Skeletal muscle satellite cell (primary cell): ENCODE data around the gene MAPK10.

Experiments
- H3K27me3 ChIP-seq: 2 replicates; pipeline ENCODE4 v1.7.0; 2013; ENCODE audit warnings: low read length; ENCODE audit not compliant: control insufficient read depth, insufficient read depth
- H3K36me3 ChIP-seq: 2 replicates; pipeline ENCODE4 v1.7.0; 2013; ENCODE audit warnings: mild to moderate bottlenecking, control low read depth, low read length; ENCODE audit not compliant: insufficient read depth
- H3K4me1 ChIP-seq: 2 replicates; pipeline ENCODE4 v1.7.0; 2013; ENCODE audit warnings: low read length; ENCODE audit not compliant: control insufficient read depth, insufficient read depth
- H3K4me2 ChIP-seq: 2 replicates; pipeline ENCODE4 v1.7.0; 2013; ENCODE audit warnings: mild to moderate bottlenecking, low read length
- H3K4me3 ChIP-seq: 2 replicates; pipeline ENCODE4 v1.7.0; 2013; ENCODE audit warnings: low read length
- H3K9ac ChIP-seq: 2 replicates; pipeline ENCODE4 v1.7.0; 2013; ENCODE audit warnings: mild to moderate bottlenecking, low read depth, low read length, moderate library complexity
- H3K9me3 ChIP-seq: replicated peaks from 2 replicates; pipeline ENCODE4 v1.7.0; 2013; ENCODE audit warnings: mild to moderate bottlenecking, control low read depth, low read length

MAPK10 gene

GRCh38 chr4:86055898-86056297, 304.0 kb downstream of the MAPK10 start:
- Histone ChIP-seq H3K27me3 (no peaks in the 10 kb centered on the region), H3K9me3 (no peaks in the 10 kb centered on the region), H3K36me3 (no peaks in the 10 kb centered on the region), H3K4me1 (peaks cover 6% of the 10 kb centered on the region), H3K9ac (no peak overlapping the region), H3K4me2 (no peak overlapping the region), H3K4me3 (no peak overlapping the region)

DNA sequence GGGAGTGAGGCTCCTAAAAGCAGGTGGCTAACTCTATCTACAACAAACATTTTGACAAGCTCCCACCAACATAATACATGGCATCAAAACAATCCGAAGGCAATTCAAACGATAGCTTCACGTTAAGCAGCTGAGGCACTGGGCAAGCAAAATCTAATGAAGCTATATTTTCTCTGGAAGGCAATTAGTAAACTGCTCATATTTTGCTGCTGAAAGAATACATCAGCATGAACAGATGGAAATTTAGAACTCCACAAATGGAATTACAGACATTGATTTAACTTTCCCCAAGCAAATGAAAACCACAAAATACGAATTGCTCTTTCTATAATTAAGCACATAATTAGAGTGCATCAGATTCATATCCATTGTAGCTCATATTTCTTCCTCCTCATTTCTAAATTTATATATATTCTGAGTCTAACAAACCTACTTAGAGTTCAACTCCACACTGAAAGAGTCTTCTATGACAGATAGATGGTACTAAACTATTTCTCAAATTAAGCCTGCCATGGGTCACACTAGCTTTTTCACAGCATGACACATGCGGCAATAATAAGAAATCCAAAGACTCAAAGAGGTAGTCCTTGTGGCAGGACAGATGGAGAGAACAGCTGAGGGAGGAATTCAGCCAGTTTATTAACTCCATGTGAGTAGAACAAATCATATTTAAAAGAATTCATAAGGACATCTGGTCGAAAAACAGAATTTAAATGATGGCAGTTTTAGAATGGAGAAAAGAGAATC, 305.4 kb downstream of the MAPK10 start:
- Histone ChIP-seq H3K4me2 (no peak overlapping the region), H3K27me3 (no peaks in the 10 kb centered on the region), H3K4me1 (peaks cover 6% of the 10 kb centered on the region), H3K4me3 (no peak overlapping the region), H3K9ac (no peak overlapping the region), H3K9me3 (no peaks in the 10 kb centered on the region), H3K36me3 (no peaks in the 10 kb centered on the region)

DNA sequence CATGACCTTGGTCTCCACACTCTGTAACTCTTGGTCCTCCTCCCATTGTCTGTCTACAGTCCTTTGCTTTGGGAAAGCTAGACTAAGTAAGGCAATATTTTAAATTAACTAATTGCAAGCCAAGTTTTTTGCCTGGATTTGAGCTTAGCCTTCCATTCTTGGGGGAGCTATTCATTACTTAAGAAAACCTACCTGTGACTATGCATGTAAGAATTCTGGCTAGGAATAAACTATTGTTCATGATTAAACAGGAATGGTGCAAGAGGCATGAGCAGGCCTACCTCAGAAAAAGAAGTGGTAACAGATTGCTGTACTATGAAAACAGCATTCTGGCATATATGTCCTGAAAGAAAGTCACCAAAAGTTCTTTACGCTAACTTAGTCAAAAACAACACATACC, 309.4 kb downstream of the MAPK10 start:
- H3K4me2 ChIP-seq = no peak overlapping the region
- no peak overlapping the region for H3K4me3 ChIP-seq
- H3K27me3 ChIP-seq = no peaks in the 10 kb centered on the region
- H3K9me3 ChIP-seq = no peaks in the 10 kb centered on the region
- no peak overlapping the region for H3K9ac ChIP-seq
- peaks cover 3% of the 10 kb centered on the region for H3K4me1 ChIP-seq
- no peaks in the 10 kb centered on the region for H3K36me3 ChIP-seq

DNA sequence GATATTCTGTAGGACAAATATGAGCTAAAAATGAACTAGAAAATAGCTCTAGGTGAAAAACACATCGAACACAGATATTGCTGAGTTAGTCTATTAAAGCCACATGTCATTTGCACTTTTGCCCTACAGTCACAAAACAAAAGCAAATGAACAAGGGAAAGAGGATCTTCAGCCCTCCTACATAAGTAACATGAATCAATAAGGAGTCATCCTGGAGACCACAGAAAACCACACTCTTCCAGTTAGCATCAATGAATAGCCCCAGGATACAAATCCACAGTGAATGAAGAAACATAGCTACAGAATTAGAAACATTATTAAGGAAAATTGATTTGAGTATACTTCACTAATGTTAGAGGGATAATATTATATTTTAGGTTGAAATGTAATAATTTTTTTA, 311.4 kb downstream of the MAPK10 start:
- H3K36me3 ChIP-seq = no peaks in the 10 kb centered on the region
- no peak overlapping the region for H3K9ac ChIP-seq
- no peaks in the 10 kb centered on the region for H3K9me3 ChIP-seq
- peaks cover 3% of the 10 kb centered on the region for H3K4me1 ChIP-seq
- H3K4me2 ChIP-seq = no peak overlapping the region
- no peak overlapping the region for H3K4me3 ChIP-seq
- H3K27me3 ChIP-seq = no peaks in the 10 kb centered on the region

DNA sequence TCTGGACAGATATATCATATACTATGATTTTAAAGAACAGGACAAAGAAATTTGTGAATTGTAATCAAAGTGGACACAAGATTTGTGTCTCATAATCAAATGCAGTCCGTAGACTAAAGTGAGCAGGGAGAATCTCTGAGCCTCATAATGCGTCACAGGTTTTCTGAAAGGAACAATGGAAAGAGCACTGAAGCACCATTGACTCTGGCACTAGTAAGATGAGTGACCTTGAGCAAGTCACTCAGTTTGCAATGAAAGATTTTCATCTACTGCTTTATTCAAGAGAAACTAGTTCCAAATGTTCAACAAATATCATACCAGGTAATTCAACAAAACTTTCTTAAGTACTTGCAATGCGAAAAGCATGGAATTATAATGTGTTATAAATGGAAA, 315.3 kb downstream of the MAPK10 start:
- H3K27me3 ChIP-seq = no peaks in the 10 kb centered on the region
- H3K4me1 ChIP-seq = peaks cover 3% of the 10 kb centered on the region
- H3K36me3 ChIP-seq = no peaks in the 10 kb centered on the region
- no peak overlapping the region for H3K9ac ChIP-seq
- H3K4me3 ChIP-seq = no peak overlapping the region
- H3K4me2 ChIP-seq = no peak overlapping the region
- no peaks in the 10 kb centered on the region for H3K9me3 ChIP-seq

DNA sequence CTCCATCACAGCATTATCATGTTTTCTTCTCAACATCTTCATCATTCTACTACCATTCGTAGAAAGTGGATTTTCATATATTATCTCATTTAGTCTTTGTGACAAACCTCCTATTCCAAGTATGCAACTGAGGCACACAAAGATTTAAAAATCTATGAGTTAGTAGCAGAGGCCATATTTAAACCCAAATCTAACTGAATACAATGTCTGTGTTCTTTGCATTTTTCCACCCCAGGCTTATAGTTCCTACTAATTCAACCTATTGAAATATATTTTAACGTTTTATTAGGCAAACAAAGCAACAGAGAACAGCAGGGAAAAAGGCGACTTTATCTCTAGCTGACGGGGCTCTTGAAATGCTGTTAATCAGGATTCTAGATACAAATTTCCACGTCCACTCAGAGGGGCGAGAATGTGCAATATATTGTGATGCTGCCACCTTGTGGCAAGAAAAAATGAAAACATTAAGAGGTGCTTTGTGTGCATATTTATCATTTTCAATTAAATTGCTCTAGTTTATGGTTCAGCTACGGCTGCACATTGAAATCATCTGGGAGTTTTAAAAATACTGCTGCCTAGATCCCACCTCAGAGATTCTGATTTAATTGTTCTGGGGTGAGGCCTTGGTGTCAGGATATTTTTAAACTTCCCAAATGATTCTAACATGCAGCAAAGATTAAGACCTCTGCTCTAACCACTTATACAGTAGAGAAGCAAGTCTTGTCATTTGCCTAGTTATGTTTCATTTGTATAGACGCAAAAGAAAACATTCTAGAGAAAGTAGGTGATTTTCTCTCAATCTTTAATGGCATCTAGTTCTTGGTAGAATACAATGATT, 315.9 kb downstream of the MAPK10 start:
- Histone ChIP-seq H3K9ac (peak overlapping the region; percentile 37), H3K27me3 (no peaks in the 10 kb centered on the region), H3K4me3 (no peak overlapping the region)

GRCh38 chr4:86038037-86038436, 321.8 kb downstream of the MAPK10 start:
- no peak overlapping the region for H3K4me3 ChIP-seq
- H3K27me3 ChIP-seq = no peaks in the 10 kb centered on the region
- no peaks in the 10 kb centered on the region for H3K9me3 ChIP-seq
- H3K4me2 ChIP-seq = no peak overlapping the region
- H3K4me1 ChIP-seq = peaks cover 38% of the 10 kb centered on the region
- no peaks in the 10 kb centered on the region for H3K36me3 ChIP-seq
- H3K9ac ChIP-seq = no peak overlapping the region

More for the DNA sequence above, 315.9 kb downstream of the MAPK10 start:
- H3K4me2 ChIP-seq = peak overlapping the region; percentile 33
- H3K36me3 ChIP-seq = no peaks in the 10 kb centered on the region
- no peaks in the 10 kb centered on the region for H3K9me3 ChIP-seq
- peaks cover 3% of the 10 kb centered on the region for H3K4me1 ChIP-seq

GRCh38 chr4:86036736-86037135, 323.1 kb downstream of the MAPK10 start:
- Histone ChIP-seq H3K27me3 (no peaks in the 10 kb centered on the region), H3K4me1 (peaks cover 50% of the 10 kb centered on the region), H3K4me3 (no peak overlapping the region), H3K9me3 (no peaks in the 10 kb centered on the region), H3K36me3 (no peaks in the 10 kb centered on the region), H3K9ac (no peak overlapping the region), H3K4me2 (peak overlapping the region; percentile 25)

DNA sequence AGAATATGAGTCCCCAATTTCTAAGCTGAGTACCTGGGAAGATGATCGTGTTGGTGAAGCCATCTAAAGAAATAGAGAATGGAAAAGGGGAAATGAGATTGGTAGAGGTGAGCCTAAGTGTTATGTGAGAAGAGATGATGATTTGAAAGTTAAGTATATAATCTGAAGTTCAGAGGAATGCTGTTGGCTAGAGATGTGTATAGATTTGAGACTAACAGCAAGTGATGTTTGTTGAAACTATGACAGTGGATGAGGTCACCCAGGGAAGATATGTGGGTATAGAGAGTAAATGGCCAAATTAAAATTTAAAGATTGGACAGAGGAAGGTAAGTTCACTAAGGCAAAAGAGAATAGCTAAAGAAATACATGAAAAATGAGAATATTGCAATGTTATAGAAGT, 324.2 kb downstream of the MAPK10 start:
- peaks cover 50% of the 10 kb centered on the region for H3K4me1 ChIP-seq
- H3K9me3 ChIP-seq = no peaks in the 10 kb centered on the region
- no peak overlapping the region for H3K9ac ChIP-seq
- H3K36me3 ChIP-seq = no peaks in the 10 kb centered on the region
- H3K4me2 ChIP-seq = no peak overlapping the region
- no peak overlapping the region for H3K4me3 ChIP-seq
- no peaks in the 10 kb centered on the region for H3K27me3 ChIP-seq

- no peak overlapping the region for H3K9ac ChIP-seq
- no peak overlapping the region for H3K4me2 ChIP-seq
These were observed 325.2 kb downstream of the MAPK10 start for GRCh38 chr4:86034616-86035015.

DNA sequence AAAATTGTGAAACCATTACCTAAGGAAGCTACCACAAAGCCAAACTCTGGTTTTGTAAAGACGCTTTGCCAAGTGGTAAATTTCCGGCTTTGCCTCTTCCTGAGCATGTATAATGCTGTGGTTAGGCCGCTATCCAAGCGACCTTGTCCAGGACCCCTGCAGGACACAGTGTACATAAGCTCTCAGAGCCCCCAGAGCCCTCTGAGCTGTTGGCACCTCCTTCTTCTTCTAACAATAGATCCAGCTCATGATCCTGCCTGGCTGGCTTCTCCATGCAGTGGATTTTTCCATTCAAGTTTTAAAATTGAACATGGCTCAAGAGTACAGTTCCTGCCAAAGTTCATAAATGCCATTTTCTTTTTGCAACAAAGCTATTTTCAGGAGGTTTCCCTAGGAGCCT, 326.7 kb downstream of the MAPK10 start:
- no peaks in the 10 kb centered on the region for H3K36me3 ChIP-seq
- H3K4me2 ChIP-seq = peak overlapping the region; percentile 68
- peak overlapping the region; percentile 31 for H3K4me3 ChIP-seq
- H3K9me3 ChIP-seq = no peaks in the 10 kb centered on the region
- no peaks in the 10 kb centered on the region for H3K27me3 ChIP-seq
- peak overlapping the region; percentile 60 for H3K9ac ChIP-seq
- H3K4me1 ChIP-seq = peaks cover 50% of the 10 kb centered on the region

More at GRCh38 chr4:86034616-86035015, 325.2 kb downstream of the MAPK10 start:
- no peak overlapping the region for H3K4me3 ChIP-seq
- H3K9me3 ChIP-seq = no peaks in the 10 kb centered on the region
- no peaks in the 10 kb centered on the region for H3K27me3 ChIP-seq
- no peaks in the 10 kb centered on the region for H3K36me3 ChIP-seq
- H3K4me1 ChIP-seq = peaks cover 50% of the 10 kb centered on the region
